Chondrocyte (in vitro differentiated cells): ENCODE data around the gene NFE2L2. TPM values are rescaled to one million over a fixed set of nuclear protein-coding genes. Genes with fewer than 3 reads are reported as not detected.
"Not testable (repeated sequence)": the region's sequence is repeated elsewhere in the genome, so short reads cannot be mapped to it uniquely, and the experiment has no call there.

Experiments used
- DNase-seq: peaks from one replicate; pipeline ENCODE4 v3.0.0; 2021; ENCODE audit warnings: mixed read lengths, low spot score
- H3K27ac Mint-ChIP-seq: one replicate; pipeline ENCODE4 v1.8.0; 2021; ENCODE audit warnings: mild to moderate bottlenecking, moderate library complexity, mixed read lengths; ENCODE audit not compliant: unreplicated experiment
- H3K27me3 Mint-ChIP-seq: 2 replicates; pipeline ENCODE4 v1.8.0; 2021; ENCODE audit warnings: low read depth, mixed read lengths
- H3K36me3 Mint-ChIP-seq: 2 replicates; pipeline ENCODE4 v1.8.0; 2021; ENCODE audit warnings: low read depth, mixed read lengths
- H3K4me1 Mint-ChIP-seq: 2 replicates; pipeline ENCODE4 v1.8.0; 2021; ENCODE audit warnings: low read depth, mild to moderate bottlenecking, mixed read lengths
- H3K4me3 Mint-ChIP-seq: one replicate; pipeline ENCODE4 v1.8.0; 2021; ENCODE audit warnings: mild to moderate bottlenecking, moderate library complexity, mixed read lengths; ENCODE audit not compliant: unreplicated experiment
- H3K9me3 Mint-ChIP-seq: 2 replicates; pipeline ENCODE4 v1.8.0; 2021; ENCODE audit warnings: low read depth, mixed read lengths
- total RNA-seq: library from RNA; stranded (reverse); gene quantifications from 3 replicates; pipeline ENCODE4 v1.2.1, GENCODE V29; 2021
- TF ChIP-seq, protein P1 (sequence below): fragments of 200-600 bp; sonication (generic); IDR thresholded peaks from 2 replicates; pipeline ENCODE4 v1.5.0; 2021; ENCODE audit warnings: antibody characterized with exemption, mild to moderate bottlenecking, moderate library complexity

The NFE2L2 gene
- total RNA-seq, 1 donor from 2014 or later: 86.8 TPM

DNA sequence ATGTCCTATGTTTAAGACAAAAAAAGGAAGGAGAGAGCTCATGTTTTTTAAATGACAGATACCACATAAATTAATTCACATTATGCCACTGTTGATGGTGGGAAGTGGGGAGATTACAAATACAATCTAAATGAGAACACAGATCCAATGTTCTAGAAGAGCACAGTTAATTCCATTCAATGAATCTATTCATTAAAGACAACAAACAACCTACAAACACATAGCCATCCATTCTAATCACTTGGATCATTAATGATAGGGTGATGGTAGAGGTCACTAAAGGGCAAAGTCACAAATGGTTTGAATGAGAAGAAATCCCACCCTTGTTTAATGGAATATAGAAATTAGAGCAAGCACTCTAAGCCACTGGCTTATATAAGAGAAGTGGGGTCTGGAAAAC lies 30.3 kb downstream of the NFE2L2 start:
- Mint-ChIP-seq H3K27me3 (no peaks in the 10 kb centered on the region), H3K4me1 (peaks cover 46% of the 10 kb centered on the region), H3K4me3 (no peak overlapping the region), H3K27ac (no peak overlapping the region), H3K36me3 (peaks cover 24% of the 10 kb centered on the region), H3K9me3 (no peaks in the 10 kb centered on the region)
- TF ChIP-seq, protein P1, sequence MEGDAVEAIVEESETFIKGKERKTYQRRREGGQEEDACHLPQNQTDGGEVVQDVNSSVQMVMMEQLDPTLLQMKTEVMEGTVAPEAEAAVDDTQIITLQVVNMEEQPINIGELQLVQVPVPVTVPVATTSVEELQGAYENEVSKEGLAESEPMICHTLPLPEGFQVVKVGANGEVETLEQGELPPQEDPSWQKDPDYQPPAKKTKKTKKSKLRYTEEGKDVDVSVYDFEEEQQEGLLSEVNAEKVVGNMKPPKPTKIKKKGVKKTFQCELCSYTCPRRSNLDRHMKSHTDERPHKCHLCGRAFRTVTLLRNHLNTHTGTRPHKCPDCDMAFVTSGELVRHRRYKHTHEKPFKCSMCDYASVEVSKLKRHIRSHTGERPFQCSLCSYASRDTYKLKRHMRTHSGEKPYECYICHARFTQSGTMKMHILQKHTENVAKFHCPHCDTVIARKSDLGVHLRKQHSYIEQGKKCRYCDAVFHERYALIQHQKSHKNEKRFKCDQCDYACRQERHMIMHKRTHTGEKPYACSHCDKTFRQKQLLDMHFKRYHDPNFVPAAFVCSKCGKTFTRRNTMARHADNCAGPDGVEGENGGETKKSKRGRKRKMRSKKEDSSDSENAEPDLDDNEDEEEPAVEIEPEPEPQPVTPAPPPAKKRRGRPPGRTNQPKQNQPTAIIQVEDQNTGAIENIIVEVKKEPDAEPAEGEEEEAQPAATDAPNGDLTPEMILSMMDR: no peak
- DNase-seq: no peak

DNA sequence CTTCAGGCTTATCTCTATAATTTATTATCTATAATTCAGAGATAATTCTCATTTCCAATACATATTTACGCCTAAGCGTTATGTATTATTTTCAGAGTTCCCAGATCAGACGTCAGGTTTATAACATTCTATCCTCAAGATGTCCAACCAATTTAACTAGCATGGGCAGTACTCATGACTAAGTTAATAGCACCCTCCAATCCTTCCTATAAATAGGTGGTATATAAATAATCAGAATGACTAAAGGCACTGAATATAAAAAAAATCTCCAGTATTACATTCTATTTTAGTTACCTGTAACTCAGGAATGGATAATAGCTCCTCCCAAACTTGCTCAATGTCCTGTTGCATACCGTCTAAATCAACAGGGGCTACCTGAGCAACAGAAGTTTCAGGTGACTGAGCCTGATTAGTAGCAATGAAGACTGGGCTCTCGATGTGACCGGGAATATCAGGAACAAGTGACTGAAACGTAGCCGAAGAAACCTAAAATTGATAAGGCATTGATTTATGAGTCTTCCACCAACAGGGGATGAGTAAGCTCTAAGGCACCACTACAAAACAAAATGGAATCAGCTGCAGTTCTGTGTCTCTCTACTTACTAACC lies 32.3 kb downstream of the NFE2L2 start:
- Mint-ChIP-seq H3K4me1 (peaks cover 37% of the 10 kb centered on the region), H3K9me3 (no peaks in the 10 kb centered on the region), H3K27me3 (no peaks in the 10 kb centered on the region), H3K4me3 (no peak overlapping the region), H3K27ac (peak overlapping the region; percentile 5), H3K36me3 (peaks cover 28% of the 10 kb centered on the region)
- TF ChIP-seq, protein P1: no peak
- no peak for DNase-seq

DNA sequence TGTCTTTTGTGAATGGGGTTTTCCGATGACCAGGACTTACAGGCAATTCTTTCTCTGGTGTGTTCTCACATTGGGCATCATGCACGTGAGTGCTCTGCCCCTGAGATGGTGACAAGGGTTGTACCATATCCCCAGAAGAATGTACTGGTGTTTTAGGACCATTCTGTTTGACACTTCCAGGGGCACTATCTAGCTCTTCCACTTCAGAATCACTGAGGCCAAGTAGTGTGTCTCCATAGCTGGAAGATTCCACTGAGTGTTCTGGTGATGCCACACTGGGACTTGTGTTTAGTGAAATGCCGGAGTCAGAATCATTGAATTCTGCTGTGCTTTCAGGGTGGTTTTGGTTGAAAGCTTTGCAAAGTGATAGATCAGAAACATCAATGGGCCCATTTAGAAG lies 33.3 kb downstream of the NFE2L2 start:
- no peak for DNase-seq
- peaks cover 39% of the 10 kb centered on the region for H3K4me1 Mint-ChIP-seq
- H3K36me3 Mint-ChIP-seq: peaks cover 28% of the 10 kb centered on the region
- TF ChIP-seq, protein P1: no peak
- no peaks in the 10 kb centered on the region for H3K9me3 Mint-ChIP-seq
- H3K27ac Mint-ChIP-seq: no peak overlapping the region
- no peaks in the 10 kb centered on the region for H3K27me3 Mint-ChIP-seq
- H3K4me3 Mint-ChIP-seq: no peak overlapping the region

DNA sequence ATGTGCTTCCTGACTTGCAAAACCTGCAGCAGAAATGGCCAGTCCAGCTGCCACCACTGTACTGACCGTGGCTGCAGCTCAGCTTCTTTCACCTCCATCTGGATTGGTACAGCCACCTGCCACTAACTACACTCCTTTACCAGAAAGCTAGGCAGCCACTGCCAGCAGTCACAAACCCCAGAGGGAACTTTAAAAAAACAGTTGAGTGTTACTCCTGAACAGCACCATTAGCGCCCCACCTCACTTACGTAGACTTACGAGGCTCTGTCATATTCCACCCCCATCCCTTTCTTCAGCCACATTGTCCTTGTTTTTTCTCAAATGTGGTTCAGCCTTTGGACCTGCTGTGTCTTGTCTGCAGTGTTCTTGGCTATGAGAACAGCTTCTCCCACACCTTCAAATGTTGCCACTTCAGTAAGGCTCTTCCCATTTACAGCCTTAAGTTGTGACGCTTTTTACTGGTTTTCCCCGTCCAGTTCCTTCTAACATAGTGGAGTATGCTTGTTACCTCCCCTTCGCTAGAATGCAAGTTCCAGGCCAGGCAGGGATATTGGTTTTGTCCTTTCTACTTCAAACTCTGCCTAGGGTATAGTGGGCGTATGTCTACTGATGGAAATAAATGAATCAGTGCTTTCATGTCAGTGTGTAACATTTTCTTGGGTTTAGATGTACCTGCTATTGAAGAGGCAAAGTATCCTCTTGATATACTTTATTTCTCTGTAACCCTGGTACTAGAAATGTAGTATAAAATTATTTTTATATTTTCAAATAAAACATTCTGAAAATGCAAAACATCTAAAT lies 34.9 kb downstream of the NFE2L2 start:
- Mint-ChIP-seq H3K27ac (peak overlapping the region; percentile 19), H3K27me3 (no peaks in the 10 kb centered on the region), H3K9me3 (no peaks in the 10 kb centered on the region), H3K4me3 (no peak overlapping the region), H3K4me1 (peaks cover 32% of the 10 kb centered on the region), H3K36me3 (peaks cover 28% of the 10 kb centered on the region)
- DNase-seq: no peak
- TF ChIP-seq, protein P1: no peak

DNA sequence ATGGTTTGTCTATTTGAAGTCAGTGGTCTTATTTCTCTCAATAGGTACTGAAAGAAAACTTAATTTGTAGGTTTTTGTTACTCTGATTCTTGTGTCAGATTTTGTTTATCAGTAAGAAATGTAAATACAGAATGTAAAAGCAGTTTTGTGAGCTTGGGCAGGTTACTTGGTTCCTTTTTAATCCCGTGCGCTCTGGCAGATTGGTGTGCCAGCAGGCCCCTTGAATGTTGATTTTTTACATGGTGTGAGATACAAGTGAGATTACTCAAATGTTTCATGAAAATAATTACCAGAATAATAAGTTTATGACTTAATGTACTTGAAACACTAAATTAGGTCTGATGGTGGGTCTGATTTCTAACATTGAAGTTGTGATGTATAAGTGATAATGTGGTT lies 38.6 kb downstream of the NFE2L2 start:
- H3K4me1 Mint-ChIP-seq: peaks cover 27% of the 10 kb centered on the region
- peaks cover 25% of the 10 kb centered on the region for H3K36me3 Mint-ChIP-seq
- no peak overlapping the region for H3K4me3 Mint-ChIP-seq
- H3K27me3 Mint-ChIP-seq: no peaks in the 10 kb centered on the region
- TF ChIP-seq, protein P1: no peak
- peak overlapping the region; percentile 85 for H3K27ac Mint-ChIP-seq
- DNase-seq: no peak
- no peaks in the 10 kb centered on the region for H3K9me3 Mint-ChIP-seq

DNA sequence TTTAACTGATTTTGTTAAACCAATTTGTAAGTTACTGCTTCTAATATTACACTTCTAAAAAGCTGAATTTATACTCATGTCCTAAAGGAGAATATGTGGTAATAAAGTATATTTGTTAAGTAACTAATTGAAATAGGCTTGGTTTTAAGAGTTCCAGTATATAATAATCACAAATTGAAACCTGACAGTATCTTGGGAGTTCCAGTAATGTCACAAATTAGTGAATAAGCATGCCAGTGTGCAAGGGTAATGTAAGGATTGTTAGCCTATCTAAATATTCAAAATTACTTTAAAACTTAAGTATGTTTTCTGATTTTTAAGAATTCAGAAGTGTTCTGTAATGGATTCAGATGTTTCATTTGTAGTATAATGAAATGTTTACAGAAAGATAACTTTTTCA lies 41.1 kb downstream of the NFE2L2 start:
- not testable (repeated sequence) for DNase-seq, H3K27ac Mint-ChIP-seq, H3K27me3 Mint-ChIP-seq, H3K9me3 Mint-ChIP-seq, H3K4me3 Mint-ChIP-seq
- H3K4me1 Mint-ChIP-seq: peaks cover 25% of the 10 kb centered on the region
- peaks cover 19% of the 10 kb centered on the region for H3K36me3 Mint-ChIP-seq
